ENCODE data around the gene NME9. TPM values are rescaled to one million over a fixed set of nuclear protein-coding genes. Genes with fewer than 3 reads are reported as not detected.

Gene NME9
- total RNA-seq, 1 donor from 2014 or later: 2.4 TPM

DNA sequence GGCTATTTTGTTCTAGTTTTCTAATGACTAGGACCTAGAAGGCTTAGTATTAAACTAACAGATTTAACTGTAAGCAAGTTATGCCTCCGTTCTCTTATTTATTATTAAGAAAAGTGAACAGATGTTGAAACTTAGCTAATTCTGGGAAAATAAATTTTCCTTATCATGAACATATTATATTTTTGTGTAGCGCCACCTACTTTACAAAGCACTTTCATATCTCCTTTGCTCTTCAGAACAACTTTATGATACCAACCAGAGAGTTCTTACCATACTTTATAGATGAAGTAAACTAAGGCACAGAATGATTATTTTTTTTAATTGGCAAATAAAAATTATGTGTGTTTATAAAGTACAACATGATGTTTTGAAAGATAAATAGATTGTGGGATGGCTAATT, 59.4 kb downstream of the NME9 start:
- Mint-ChIP-seq H3K9me3 (ENCODE audit: low read depth) (no peaks in the 10 kb centered on the region), H3K4me1 (ENCODE audit: low read depth) (no peaks in the 10 kb centered on the region), H3K27me3 (no peaks in the 10 kb centered on the region), H3K27ac (no peak overlapping the region), H3K4me3 (ENCODE audit: low read depth) (no peak overlapping the region), H3K36me3 (ENCODE audit: insufficient read depth) (peaks cover 27% of the 10 kb centered on the region)
- TF ChIP-seq, protein P1, sequence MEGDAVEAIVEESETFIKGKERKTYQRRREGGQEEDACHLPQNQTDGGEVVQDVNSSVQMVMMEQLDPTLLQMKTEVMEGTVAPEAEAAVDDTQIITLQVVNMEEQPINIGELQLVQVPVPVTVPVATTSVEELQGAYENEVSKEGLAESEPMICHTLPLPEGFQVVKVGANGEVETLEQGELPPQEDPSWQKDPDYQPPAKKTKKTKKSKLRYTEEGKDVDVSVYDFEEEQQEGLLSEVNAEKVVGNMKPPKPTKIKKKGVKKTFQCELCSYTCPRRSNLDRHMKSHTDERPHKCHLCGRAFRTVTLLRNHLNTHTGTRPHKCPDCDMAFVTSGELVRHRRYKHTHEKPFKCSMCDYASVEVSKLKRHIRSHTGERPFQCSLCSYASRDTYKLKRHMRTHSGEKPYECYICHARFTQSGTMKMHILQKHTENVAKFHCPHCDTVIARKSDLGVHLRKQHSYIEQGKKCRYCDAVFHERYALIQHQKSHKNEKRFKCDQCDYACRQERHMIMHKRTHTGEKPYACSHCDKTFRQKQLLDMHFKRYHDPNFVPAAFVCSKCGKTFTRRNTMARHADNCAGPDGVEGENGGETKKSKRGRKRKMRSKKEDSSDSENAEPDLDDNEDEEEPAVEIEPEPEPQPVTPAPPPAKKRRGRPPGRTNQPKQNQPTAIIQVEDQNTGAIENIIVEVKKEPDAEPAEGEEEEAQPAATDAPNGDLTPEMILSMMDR (IDR thresholded peaks at IDR 0.05; ENCODE audit: unreplicated experiment): no peak
- no peak for DNase-seq (ENCODE audit: low spot score, unreplicated experiment)

DNA sequence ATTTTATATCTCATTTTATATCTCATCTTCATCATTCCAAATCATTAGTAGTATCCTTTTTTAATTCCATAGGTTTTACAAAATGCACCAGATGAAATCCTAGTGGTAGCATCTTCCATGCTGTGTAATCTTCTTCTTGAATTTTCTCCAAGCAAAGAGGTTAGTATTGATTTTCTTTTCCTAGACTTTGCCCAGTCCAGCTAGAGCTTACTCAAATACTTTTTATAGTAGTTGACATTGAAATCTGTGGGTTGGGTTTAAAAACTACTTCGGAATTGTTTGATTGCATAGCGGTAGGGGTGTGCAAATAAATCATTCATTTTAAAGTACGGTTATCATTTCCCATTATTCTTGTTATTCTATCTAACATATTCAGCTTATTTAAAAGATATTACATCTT, 62.6 kb downstream of the NME9 start:
- TF ChIP-seq, protein P1 (IDR thresholded peaks at IDR 0.05; ENCODE audit: unreplicated experiment): no peak
- Mint-ChIP-seq H3K4me3 (ENCODE audit: low read depth) (no peak overlapping the region), H3K27ac (no peak overlapping the region), H3K36me3 (ENCODE audit: insufficient read depth) (peaks cover 11% of the 10 kb centered on the region), H3K9me3 (ENCODE audit: low read depth) (no peaks in the 10 kb centered on the region), H3K4me1 (ENCODE audit: low read depth) (peaks cover 4% of the 10 kb centered on the region), H3K27me3 (no peaks in the 10 kb centered on the region)
- DNase-seq (ENCODE audit: low spot score, unreplicated experiment): no peak

DNA sequence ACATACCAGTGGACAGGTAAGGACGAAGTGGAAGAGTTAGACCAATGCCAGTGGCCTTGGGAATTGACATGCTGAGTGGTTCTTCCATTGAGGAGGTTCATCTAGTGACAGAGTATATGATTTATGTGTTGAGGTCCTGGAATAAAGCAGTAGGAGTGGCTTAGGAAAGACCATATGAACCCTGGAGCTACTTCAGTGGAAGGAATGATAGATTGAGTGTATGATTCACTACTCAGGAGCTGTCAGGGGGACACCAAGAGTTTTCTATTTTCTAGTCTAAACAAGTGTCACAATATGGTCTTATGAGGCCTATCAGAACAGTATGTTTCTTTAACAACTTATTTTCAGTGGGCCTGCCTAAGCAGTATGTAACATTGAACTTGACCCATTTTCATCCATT, 63.9 kb downstream of the NME9 start:
- peaks cover 9% of the 10 kb centered on the region for H3K36me3 Mint-ChIP-seq (ENCODE audit: insufficient read depth)
- TF ChIP-seq, protein P1 (IDR thresholded peaks at IDR 0.05; ENCODE audit: unreplicated experiment): no peak

DNA sequence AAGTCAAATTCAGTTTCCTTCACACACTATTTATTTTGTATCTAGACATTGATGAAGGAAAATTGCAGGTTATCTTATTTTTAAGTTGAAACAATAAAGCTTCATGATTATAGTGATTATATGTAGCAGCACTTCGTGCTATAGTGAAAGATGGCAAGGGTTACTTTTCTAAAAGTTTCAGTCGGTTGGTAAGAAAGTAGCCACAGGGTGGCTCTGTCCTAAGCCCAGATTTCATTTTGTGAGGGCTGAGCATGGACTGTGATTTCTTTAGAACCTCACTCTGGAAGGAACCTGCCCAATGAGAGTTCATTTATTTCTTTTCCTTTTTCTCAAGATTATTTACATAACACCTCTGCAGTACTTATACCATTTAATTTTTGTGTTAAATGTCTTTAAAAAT, 66.5 kb downstream of the NME9 start:
- Mint-ChIP-seq H3K4me1 (ENCODE audit: low read depth) (peaks cover 17% of the 10 kb centered on the region), H3K4me3 (ENCODE audit: low read depth) (no peak overlapping the region)
- no peak for DNase-seq (ENCODE audit: low spot score, unreplicated experiment)

More for the DNA sequence above, 63.9 kb downstream of the NME9 start:
- Mint-ChIP-seq H3K27me3 (no peaks in the 10 kb centered on the region), H3K4me1 (ENCODE audit: low read depth) (peaks cover 11% of the 10 kb centered on the region), H3K9me3 (ENCODE audit: low read depth) (no peaks in the 10 kb centered on the region), H3K27ac (no peak overlapping the region), H3K4me3 (ENCODE audit: low read depth) (no peak overlapping the region)
- DNase-seq (ENCODE audit: low spot score, unreplicated experiment): no peak

DNA sequence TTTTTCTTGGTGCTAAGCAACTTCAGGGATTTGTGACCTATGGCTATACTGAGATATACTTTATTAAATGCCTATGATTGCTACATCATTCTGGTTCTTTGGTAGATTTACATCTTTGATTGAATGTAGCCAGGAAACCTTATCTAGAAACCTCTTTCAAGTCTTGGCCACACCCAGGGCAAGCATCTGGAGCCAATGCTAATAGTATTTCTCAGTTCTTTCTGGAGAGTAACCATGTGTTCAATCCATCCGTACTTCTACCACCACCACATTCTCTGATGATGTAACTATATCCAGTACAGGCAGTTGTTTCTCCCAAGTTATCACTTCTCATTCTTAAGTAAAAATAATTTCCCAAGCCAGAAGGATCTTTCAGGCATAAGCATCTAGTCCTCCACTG, 69.0 kb downstream of the NME9 start:
- Mint-ChIP-seq H3K36me3 (ENCODE audit: insufficient read depth) (peaks cover 7% of the 10 kb centered on the region), H3K27me3 (no peaks in the 10 kb centered on the region), H3K9me3 (ENCODE audit: low read depth) (no peaks in the 10 kb centered on the region), H3K4me3 (ENCODE audit: low read depth) (no peak overlapping the region), H3K4me1 (ENCODE audit: low read depth) (peaks cover 17% of the 10 kb centered on the region), H3K27ac (no peak overlapping the region)
- DNase-seq (ENCODE audit: low spot score, unreplicated experiment): no peak
- TF ChIP-seq, protein P1 (IDR thresholded peaks at IDR 0.05; ENCODE audit: unreplicated experiment): no peak

More for the DNA sequence above, 66.5 kb downstream of the NME9 start:
- Mint-ChIP-seq H3K9me3 (ENCODE audit: low read depth) (no peaks in the 10 kb centered on the region), H3K27ac (peak overlapping the region; percentile 43), H3K27me3 (no peaks in the 10 kb centered on the region), H3K36me3 (ENCODE audit: insufficient read depth) (peaks cover 8% of the 10 kb centered on the region)
- TF ChIP-seq, protein P1 (IDR thresholded peaks at IDR 0.05; ENCODE audit: unreplicated experiment): no peak

Data from progenitor cell of endocrine pancreas (in vitro differentiated cells).